Fibroblast of lung (primary cell): ENCODE measurements around the gene ARHGAP10. TPM values are rescaled to one million over a fixed set of nuclear protein-coding genes. Genes with fewer than 3 reads are reported as not detected.
"Not testable (repeated sequence)": the region's sequence is repeated elsewhere in the genome, so short reads cannot be mapped to it uniquely, and the experiment has no call there.

Experiments used
- DNase-seq, 2 donors: peaks; one replicate each; pipeline versions ENCODE4 v3.0.0 to v3.0.0-alpha.2; 2010; ENCODE audit warnings: low read depth in 2 of 2
- H2AFZ ChIP-seq: 2 replicates; pipeline ENCODE4 v1.5.1; 2012; ENCODE audit warnings: low read length, control low read depth, inconsistent platforms
- H3K27ac ChIP-seq: 2 replicates; pipeline ENCODE4 v1.5.1; 2011; ENCODE audit warnings: low read length, control low read depth; ENCODE audit not compliant: insufficient read depth
- H3K27me3 ChIP-seq: 2 replicates; pipeline ENCODE4 v1.5.1; 2011; ENCODE audit warnings: mild to moderate bottlenecking, low read length; ENCODE audit not compliant: control insufficient read depth, insufficient read depth
- H3K36me3 ChIP-seq: 2 replicates; pipeline ENCODE4 v1.5.1; 2011; ENCODE audit warnings: low read length; ENCODE audit not compliant: control insufficient read depth, insufficient read depth
- H3K4me1 ChIP-seq: 2 replicates; pipeline ENCODE4 v1.5.1; 2011; ENCODE audit warnings: low read length; ENCODE audit not compliant: control insufficient read depth, insufficient read depth; ENCODE audit errors: extremely low read depth
- H3K4me2 ChIP-seq: 2 replicates; pipeline ENCODE4 v1.5.1; 2011; ENCODE audit warnings: low read length, control low read depth; ENCODE audit not compliant: insufficient read depth; ENCODE audit errors: extremely low read depth
- H3K4me3 ChIP-seq, 4 experiments: fragments of 200-600 bp in 1 of 4; sonication (generic) in 1 of 4; replicated peaks in 1 of 4; 2 replicates each; pipeline ENCODE4 v1.5.1; 2011 to 2016; ENCODE audit warnings: low read length in 4 of 4, low read depth in 3 of 4, mild to moderate bottlenecking in 3 of 4, control low read depth in 2 of 4, inconsistent platforms in 1 of 4, mixed read lengths in 1 of 4; ENCODE audit not compliant: insufficient read depth in 1 of 4; ENCODE audit errors: control extremely low read depth in 1 of 4
- H3K79me2 ChIP-seq: 2 replicates; pipeline ENCODE4 v1.5.1; 2012; ENCODE audit warnings: mild to moderate bottlenecking, low read length, inconsistent platforms; ENCODE audit not compliant: control insufficient read depth, insufficient read depth
- H3K9ac ChIP-seq: 2 replicates; pipeline ENCODE4 v1.5.1; 2011; ENCODE audit warnings: mild to moderate bottlenecking, low read length, control low read depth; ENCODE audit not compliant: insufficient read depth
- H3K9me3 ChIP-seq: 2 replicates; pipeline ENCODE4 v1.5.1; 2012; ENCODE audit warnings: low read depth, low read length; ENCODE audit not compliant: control insufficient read depth, insufficient read depth
- H4K20me1 ChIP-seq: 2 replicates; pipeline ENCODE4 v1.5.1; 2011; ENCODE audit warnings: low read length; ENCODE audit not compliant: control insufficient read depth, insufficient read depth; ENCODE audit errors: extremely low read depth
- EZH2 ChIP-seq: IDR thresholded peaks from 2 replicates; pipeline ENCODE4 v1.5.1; 2012; ENCODE audit warnings: low read length, control low read depth, mild to moderate bottlenecking; ENCODE audit errors: missing control alignments
- polyA plus RNA-seq, 2 donors: library from polyadenylated mRNA; depleted of rRNA in 1 of 2; stranded (reverse) in 1 of 2; unstranded in 1 of 2; fragments of >200 nt; gene quantifications; 2 replicates each; pipeline ENCODE4 v1.2.1, GENCODE V29; 2011 to 2012; ENCODE audit warnings: missing spikeins in 1 of 2
- total RNA-seq: library from RNA; depleted of rRNA; stranded (reverse); fragments of >200 nt; gene quantifications from 2 replicates; pipeline ENCODE4 v1.2.1, GENCODE V29; 2014
- TF ChIP-seq, protein P1 (sequence below), 2 donors: IDR thresholded peaks in 1 of 2; conservative IDR thresholded peaks in 1 of 2; 1 replicate in 1 of 2; 2 replicates in 1 of 2; pipeline ENCODE4 v1.5.1; 2011 to 2012; ENCODE audit warnings: low read length in 2 of 2, control low read depth in 1 of 2, inconsistent platforms in 1 of 2, low read depth in 1 of 2, mild to moderate bottlenecking in 1 of 2

Gene ARHGAP10
- total and polyA plus RNA-seq, 2 donors (not counting 1 experiment from before 2014, with no cell fraction given), result 21.6 to 35.8 TPM

DNA sequence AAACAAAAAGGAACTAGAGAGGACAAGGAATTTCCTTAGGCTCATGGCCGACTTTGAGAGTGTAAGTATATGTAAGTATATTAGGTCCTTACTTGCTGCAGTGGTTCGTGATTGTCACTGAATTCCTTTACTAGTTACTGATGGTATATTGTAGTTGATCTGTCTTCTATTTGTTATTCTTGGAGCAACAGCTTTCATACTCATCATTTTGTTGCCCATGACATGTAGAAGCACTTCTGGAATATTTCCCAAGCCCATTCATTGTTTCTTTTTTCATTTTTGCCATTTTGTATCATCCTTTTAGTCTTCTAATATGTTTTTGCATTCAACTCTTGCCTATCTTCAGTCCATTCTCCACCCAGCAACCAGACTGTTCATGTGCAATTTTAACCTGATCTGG lies 170.0 kb downstream of the ARHGAP10 start:
- peaks cover 5% of the 10 kb centered on the region for H3K4me1 ChIP-seq
- no peaks in the 10 kb centered on the region for H3K79me2 ChIP-seq
- peak in 1 of 2 donors; percentile 18 for DNase-seq
- H3K27me3 ChIP-seq, result no peaks in the 10 kb centered on the region
- H3K4me3 ChIP-seq, result no peak overlapping the region
- H3K36me3 ChIP-seq, result peaks cover 3% of the 10 kb centered on the region
- H3K4me2 ChIP-seq, result no peak overlapping the region
- H3K9ac ChIP-seq, result no peak overlapping the region
- no peak overlapping the region for H2AFZ ChIP-seq
- TF ChIP-seq, protein P1, sequence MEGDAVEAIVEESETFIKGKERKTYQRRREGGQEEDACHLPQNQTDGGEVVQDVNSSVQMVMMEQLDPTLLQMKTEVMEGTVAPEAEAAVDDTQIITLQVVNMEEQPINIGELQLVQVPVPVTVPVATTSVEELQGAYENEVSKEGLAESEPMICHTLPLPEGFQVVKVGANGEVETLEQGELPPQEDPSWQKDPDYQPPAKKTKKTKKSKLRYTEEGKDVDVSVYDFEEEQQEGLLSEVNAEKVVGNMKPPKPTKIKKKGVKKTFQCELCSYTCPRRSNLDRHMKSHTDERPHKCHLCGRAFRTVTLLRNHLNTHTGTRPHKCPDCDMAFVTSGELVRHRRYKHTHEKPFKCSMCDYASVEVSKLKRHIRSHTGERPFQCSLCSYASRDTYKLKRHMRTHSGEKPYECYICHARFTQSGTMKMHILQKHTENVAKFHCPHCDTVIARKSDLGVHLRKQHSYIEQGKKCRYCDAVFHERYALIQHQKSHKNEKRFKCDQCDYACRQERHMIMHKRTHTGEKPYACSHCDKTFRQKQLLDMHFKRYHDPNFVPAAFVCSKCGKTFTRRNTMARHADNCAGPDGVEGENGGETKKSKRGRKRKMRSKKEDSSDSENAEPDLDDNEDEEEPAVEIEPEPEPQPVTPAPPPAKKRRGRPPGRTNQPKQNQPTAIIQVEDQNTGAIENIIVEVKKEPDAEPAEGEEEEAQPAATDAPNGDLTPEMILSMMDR (conservative IDR thresholded peaks at IDR 0.05 in 1 of 2, IDR thresholded peaks at IDR 0.05 in 1 of 2; ENCODE audit: low read depth in 1 of 2, low read length in 2 of 2), result no peak
- no peak for TF ChIP-seq EZH2
- no peak overlapping the region for H3K27ac ChIP-seq
- H4K20me1 ChIP-seq, result no peaks in the 10 kb centered on the region
- H3K9me3 ChIP-seq, result no peaks in the 10 kb centered on the region

DNA sequence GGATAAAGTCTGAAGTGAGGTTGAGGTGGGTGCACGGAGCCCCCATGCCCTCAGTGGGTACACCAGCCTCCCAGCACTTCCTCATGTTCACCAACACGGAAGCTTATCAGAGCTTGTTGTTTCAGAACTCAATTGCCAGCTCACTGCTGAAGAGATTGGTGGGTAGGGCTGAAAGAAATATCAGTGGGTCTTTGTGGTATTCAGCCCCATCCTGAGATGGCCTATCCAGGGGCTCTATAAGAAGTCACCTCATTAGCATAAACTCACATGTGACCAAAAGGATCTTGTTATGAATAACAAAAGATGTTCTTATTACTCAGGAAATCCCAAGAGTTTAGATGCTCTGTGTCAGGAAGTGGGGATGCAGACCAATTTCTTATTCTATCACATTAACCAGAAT lies 177.3 kb downstream of the ARHGAP10 start:
- Histone ChIP-seq H3K9ac (no peak overlapping the region), H3K4me2 (no peak overlapping the region), H3K4me3 (no peak overlapping the region), H3K27me3 (no peaks in the 10 kb centered on the region), H3K27ac (no peak overlapping the region), H2AFZ (no peak overlapping the region), H3K9me3 (no peaks in the 10 kb centered on the region), H3K36me3 (no peaks in the 10 kb centered on the region), H4K20me1 (no peaks in the 10 kb centered on the region), H3K4me1 (no peaks in the 10 kb centered on the region), H3K79me2 (no peaks in the 10 kb centered on the region)
- no peak for TF ChIP-seq EZH2
- TF ChIP-seq, protein P1 (conservative IDR thresholded peaks at IDR 0.05 in 1 of 2, IDR thresholded peaks at IDR 0.05 in 1 of 2; ENCODE audit: low read depth in 1 of 2, low read length in 2 of 2), result no peak
- no peak for DNase-seq

DNA sequence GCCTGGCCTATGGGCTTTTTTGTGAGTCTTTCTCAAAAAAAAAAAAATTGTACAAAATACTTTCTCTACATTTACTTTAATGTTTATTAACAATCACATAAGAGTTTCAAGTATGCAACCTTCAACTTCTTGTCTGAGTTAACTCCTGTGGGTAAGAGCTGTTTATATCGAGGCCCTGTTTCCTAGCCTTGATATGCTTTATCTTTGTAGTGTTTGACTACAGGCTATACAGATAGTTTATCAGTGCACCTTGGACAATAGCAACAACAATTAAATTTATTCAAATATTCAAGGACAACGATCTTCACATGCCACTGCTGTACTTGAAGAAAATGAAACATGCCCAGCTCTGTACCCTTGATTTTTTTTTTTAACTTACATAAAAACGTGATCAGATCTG lies 178.4 kb downstream of the ARHGAP10 start:
- no peak overlapping the region for H3K9ac ChIP-seq
- H2AFZ ChIP-seq, result no peak overlapping the region
- H3K9me3 ChIP-seq, result no peaks in the 10 kb centered on the region
- peaks cover 4% of the 10 kb centered on the region for H3K36me3 ChIP-seq
- no peak for DNase-seq
- no peaks in the 10 kb centered on the region for H3K4me1 ChIP-seq
- no peaks in the 10 kb centered on the region for H3K27me3 ChIP-seq
- no peak for TF ChIP-seq EZH2
- TF ChIP-seq, protein P1 (conservative IDR thresholded peaks at IDR 0.05 in 1 of 2, IDR thresholded peaks at IDR 0.05 in 1 of 2; ENCODE audit: low read depth in 1 of 2, low read length in 2 of 2), result no peak
- H3K27ac ChIP-seq, result no peak overlapping the region
- H4K20me1 ChIP-seq, result no peaks in the 10 kb centered on the region
- H3K4me2 ChIP-seq, result no peak overlapping the region
- H3K79me2 ChIP-seq, result no peaks in the 10 kb centered on the region
- H3K4me3 ChIP-seq, result no peak overlapping the region

DNA sequence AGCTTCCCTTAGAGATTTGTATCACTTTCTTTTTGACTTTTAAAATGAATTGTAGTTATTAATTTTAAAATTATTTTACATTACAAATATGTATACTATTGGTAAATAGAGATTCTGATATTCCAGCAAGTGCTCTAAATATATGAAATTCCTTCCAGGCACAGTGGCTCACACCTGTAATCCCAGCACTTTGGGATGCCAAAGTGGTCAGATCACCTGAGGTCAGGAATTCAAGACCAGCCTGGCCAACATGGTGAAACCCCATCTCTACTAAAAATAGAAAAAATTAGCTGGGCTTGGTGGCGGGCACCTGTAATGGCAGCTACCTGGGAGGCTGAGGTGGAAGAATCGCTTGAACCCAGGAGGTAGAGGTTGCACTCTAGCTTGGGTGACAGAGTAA lies 180.2 kb downstream of the ARHGAP10 start:
- H4K20me1 ChIP-seq, H3K79me2 ChIP-seq, H2AFZ ChIP-seq, H3K4me3 ChIP-seq, H3K9me3 ChIP-seq, H3K36me3 ChIP-seq, H3K27ac ChIP-seq, H3K4me2 ChIP-seq, H3K9ac ChIP-seq, H3K27me3 ChIP-seq, DNase-seq, H3K4me1 ChIP-seq: not testable (repeated sequence)
